Coronary artery (tissue), 2 donors: ENCODE measurements around the gene NOP16.

Experiments
- DNase-seq: peaks from one replicate; pipeline ENCODE4 v3.0.0-alpha.2; 2017; ENCODE audit warnings: low spot score
- H3K27ac ChIP-seq, 2 donors: fragments of 200-600 bp; sonication (generic); one replicate each; pipeline ENCODE4 v1.5.1; 2016 to 2019
- H3K4me3 ChIP-seq: fragments of 200-600 bp; sonication (generic); 2 replicates; pipeline ENCODE4 v1.5.1; 2016; ENCODE audit warnings: mild to moderate bottlenecking, moderate library complexity
- TF ChIP-seq, protein P1 (sequence below): fragments of 200-600 bp; sonication (generic); IDR thresholded peaks from one replicate; pipeline ENCODE4 v1.5.1; 2019; ENCODE audit warnings: antibody characterized with exemption

Gene NOP16

DNA sequence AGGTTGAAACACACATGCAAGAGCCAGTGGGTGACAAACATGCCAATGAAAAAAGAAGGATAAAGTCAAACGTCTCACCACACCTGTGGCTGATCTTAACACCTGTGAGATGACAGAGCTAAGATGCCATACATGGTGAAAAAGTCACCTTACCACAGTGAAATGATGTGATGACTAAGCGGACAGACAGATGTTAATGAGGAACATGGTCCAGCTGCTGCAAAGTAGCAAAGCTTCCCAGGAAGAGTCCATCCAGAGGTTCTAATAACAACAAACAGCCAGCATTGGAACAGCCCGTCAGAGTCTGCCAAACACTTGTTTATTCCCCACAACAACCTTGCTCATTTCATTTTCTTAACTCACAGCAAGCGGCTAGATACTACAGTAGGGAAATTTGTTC is 28.7 kb downstream of the NOP16 start:
- TF ChIP-seq, protein P1, sequence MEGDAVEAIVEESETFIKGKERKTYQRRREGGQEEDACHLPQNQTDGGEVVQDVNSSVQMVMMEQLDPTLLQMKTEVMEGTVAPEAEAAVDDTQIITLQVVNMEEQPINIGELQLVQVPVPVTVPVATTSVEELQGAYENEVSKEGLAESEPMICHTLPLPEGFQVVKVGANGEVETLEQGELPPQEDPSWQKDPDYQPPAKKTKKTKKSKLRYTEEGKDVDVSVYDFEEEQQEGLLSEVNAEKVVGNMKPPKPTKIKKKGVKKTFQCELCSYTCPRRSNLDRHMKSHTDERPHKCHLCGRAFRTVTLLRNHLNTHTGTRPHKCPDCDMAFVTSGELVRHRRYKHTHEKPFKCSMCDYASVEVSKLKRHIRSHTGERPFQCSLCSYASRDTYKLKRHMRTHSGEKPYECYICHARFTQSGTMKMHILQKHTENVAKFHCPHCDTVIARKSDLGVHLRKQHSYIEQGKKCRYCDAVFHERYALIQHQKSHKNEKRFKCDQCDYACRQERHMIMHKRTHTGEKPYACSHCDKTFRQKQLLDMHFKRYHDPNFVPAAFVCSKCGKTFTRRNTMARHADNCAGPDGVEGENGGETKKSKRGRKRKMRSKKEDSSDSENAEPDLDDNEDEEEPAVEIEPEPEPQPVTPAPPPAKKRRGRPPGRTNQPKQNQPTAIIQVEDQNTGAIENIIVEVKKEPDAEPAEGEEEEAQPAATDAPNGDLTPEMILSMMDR: no peak
- peak overlapping the region; percentile 24 for H3K4me3 ChIP-seq
- no peak for DNase-seq
- no peak overlapping the region for H3K27ac ChIP-seq

DNA sequence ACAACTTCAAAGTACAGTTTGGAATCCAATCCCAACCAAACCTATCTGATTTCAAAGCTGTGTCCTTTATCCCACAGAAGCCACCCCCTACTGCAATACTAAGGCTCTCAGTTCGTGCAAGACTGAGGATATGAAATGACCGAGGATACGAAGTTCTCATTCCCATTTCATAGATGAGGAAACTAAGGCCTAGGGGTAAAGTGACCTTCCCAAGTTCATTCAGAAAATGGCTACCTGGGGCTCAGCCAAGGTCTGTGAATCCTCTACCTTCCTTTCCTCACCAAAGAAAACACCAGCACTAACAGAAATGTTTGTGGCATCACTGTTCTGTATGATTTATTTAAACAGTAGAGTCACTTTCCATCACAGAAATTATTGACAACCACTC is 32.2 kb downstream of the NOP16 start:
- TF ChIP-seq, protein P1: no peak
- no peak overlapping the region for H3K4me3 ChIP-seq
- no peak overlapping the region for H3K27ac ChIP-seq
- no peak for DNase-seq

DNA sequence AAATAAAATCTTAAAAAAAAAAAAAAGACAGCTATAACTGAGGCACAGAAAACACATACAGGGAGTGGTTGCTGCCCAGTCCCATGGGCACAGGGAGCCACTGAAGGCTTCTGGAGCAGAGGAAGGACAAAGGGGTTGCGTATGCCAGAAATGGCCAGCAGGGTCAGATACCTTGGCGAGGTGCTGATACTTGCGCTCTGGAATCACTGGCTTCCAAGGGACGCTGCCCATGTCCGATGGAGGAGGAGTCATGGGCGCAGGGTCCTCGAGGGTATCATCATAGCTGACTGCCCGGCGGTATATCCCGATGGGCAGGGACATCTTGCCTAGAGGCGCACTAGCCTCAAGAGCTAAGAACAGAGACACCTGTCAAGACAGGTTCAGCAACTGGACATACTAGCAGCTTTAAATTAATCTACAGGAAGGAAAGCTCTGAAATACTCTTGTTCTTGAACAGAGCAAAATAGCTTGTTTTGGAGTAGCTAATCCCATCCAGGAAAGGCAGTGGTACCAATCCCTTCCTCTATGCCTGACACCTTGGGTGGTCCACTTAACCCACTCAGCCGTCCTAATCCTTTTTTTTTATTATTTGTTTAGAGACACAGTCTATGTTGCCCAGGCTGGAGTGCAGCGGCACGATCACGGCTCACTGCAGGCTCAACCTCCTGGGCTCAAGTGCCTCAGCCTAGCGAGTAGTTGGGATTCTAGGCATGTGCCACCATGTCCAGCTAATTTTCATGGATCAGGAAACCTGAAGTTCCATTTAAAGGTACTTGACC is 32.8 kb downstream of the NOP16 start:
- TF ChIP-seq, protein P1: no peak
- no peak for DNase-seq
- H3K27ac ChIP-seq: no peak overlapping the region
- H3K4me3 ChIP-seq: no peak overlapping the region

DNA sequence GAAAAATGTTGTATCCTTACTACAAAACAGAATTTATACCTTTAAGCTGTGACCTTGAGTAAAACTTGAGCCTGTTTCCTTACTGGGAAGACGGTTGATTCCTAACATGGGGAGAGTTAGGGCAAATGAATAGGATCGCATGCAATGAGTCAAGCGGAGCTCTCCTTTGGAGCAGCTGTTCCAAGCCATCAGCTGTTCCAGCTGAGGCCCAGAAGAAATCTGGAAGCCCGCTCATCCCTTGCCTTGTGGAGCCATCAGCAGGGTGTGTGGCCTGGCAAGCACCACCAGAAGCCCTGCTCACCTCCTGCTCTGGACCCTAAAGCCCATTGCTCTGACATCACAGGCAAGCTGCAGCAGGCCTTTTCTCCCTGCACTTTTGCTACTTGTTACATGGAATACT is 34.9 kb downstream of the NOP16 start:
- Histone ChIP-seq H3K4me3 (no peak overlapping the region), H3K27ac (no peak overlapping the region)
- TF ChIP-seq, protein P1: no peak
- no peak for DNase-seq

DNA sequence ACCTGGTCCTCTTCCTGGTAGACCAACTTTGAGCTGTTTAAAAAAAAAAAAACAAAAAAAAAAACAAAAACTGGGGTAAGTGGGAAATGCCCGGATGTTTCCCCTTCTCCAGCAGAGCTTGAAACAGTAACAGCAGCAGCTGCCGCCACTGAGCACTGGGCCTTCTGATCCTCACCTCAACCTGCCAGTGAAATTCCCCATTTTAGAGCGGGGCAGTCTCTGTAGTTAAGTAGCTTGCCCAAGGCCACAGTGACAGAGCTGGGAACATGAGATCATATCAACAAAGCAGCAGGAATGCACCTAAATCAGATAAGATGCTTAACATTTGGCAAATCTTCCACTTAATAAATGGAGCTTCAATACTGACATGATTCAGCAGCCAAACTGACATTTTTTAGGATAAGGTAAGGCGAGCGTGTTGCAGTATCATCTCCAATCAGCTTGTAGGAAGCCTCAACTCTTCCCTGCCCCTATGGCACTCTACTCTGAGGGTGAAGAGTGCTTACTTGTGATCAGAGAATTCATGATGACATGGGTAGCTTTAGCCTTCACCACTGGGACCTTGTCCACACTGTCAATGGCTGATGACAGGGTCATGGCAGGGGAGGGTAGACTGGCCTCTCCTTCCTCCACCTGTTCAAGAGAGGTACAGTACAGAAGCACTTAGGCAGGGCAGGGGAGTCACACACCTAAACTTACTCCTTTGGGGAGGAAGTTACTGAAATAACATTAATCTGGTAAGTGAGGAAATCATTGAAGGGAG is 36.1 kb downstream of the NOP16 start:
- TF ChIP-seq, protein P1: no peak
- H3K27ac ChIP-seq: no peak overlapping the region
- no peak overlapping the region for H3K4me3 ChIP-seq
- no peak for DNase-seq

DNA sequence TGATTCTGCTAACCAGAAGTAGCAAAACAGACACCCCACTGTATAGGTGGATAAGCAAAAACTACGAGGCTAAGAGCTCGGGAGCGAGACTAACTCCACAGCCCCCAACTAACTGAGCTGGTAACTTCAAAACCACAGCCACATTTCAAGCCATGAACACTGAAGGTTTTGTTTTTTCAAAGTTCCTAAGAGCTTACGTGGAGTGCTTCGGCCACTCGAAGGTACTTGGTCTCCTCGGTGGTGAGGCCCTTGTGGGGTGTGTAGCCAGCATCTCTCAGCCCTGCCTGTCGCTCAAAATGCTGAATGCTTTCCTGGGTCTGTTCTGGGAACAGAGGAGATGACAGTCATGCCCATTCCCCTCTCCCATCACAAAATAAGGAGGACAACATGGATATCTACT is 38.0 kb downstream of the NOP16 start:
- no peak overlapping the region for H3K27ac ChIP-seq
- no peak for DNase-seq
- TF ChIP-seq, protein P1: no peak
- no peak overlapping the region for H3K4me3 ChIP-seq
